HFFc6 (cell line): ENCODE measurements around the gene TIMM13. TPM values are rescaled to one million over a fixed set of nuclear protein-coding genes. Genes with fewer than 3 reads are reported as not detected.
A peak's percentile ranks its signal among the peaks of the same experiment; 100 is the strongest.

Experiments used
- DNase-seq: peaks from one replicate; pipeline ENCODE4 v3.0.0-alpha.2; 2018
- H3K27ac Mint-ChIP-seq: 2 replicates; pipeline ENCODE4 v1.8.0; 2020; ENCODE audit warnings: mild to moderate bottlenecking, mixed read lengths
- H3K27me3 Mint-ChIP-seq: 2 replicates; pipeline ENCODE4 v1.8.0; 2021; ENCODE audit warnings: mild to moderate bottlenecking, moderate library complexity, mixed read lengths; ENCODE audit not compliant: insufficient read depth
- H3K36me3 Mint-ChIP-seq: 2 replicates; pipeline ENCODE4 v1.8.0; 2021; ENCODE audit warnings: low read depth, mixed read lengths
- H3K4me1 Mint-ChIP-seq: 2 replicates; pipeline ENCODE4 v1.8.0; 2020; ENCODE audit warnings: low read depth, mixed read lengths
- H3K4me3 Mint-ChIP-seq: 2 replicates; pipeline ENCODE4 v1.8.0; 2020; ENCODE audit warnings: mild to moderate bottlenecking, moderate library complexity, mixed read lengths
- H3K9me3 Mint-ChIP-seq: 2 replicates; pipeline ENCODE4 v1.8.0; 2020; ENCODE audit warnings: mild to moderate bottlenecking, mixed read lengths
- CTCF ChIP-seq: fragments of 200-600 bp; sonication (generic); IDR thresholded peaks from 2 replicates; pipeline ENCODE4 v1.5.0; 2021; ENCODE audit warnings: antibody characterized with exemption, mild to moderate bottlenecking
- long read RNA-seq: library from polyadenylated mRNA; unstranded; transcript quantifications from one replicate; pipeline ENCODE4 v2.0.0, GENCODE V29; 2019
- total RNA-seq, 6 experiments: library from RNA; stranded (reverse); fragmentation: NEBNext Ultra II Directional; extraction: Animal tissue kit (Norgen Biotek cat#: 25700); gene quantifications; 2 replicates in 1 of 6; 3 replicates in 5 of 6; pipeline ENCODE4 v1.2.3, GENCODE V29; 2021

Gene TIMM13
- total RNA-seq, result 100 to 1,000 TPM in 3 of 6 experiments, 10 to 100 TPM in 3; 87.2 to 124 (median 98.8) TPM
- long read RNA-seq, transcript TIMM13-201 (3 exons, 1,973 nt), result major isoform, 149 of 153 reads
- long read RNA-seq, partial matches to known transcripts, result 2 of 153 reads
- long read RNA-seq, other reads (novel, unspliced or antisense), result 2 of 153 reads

- Mint-ChIP-seq H3K27me3 (peaks cover 2% of the 10 kb centered on the region), H3K36me3 (0 out of 2 replicates have a peak, but pooled peaks cover 4% of the 10 kb centered on the region), H3K4me1 (peaks cover 12% of the 10 kb centered on the region), H3K4me3 (peak within 1 kb of the TSS; percentile 93), H3K9me3 (no peaks in the 10 kb centered on the region), H3K27ac (peak within 1 kb of the TSS; percentile 98)
- DNase-seq, result peak; percentile 90
- TF ChIP-seq CTCF, result no peak
These were observed at the start of gene TIMM13 for GRCh38 chr19:2427429-2428320. Gene TIMM13, minus strand, starts transcription at chr19:2427586. Its CDS starts 53 bp downstream, at chr19:2427533.

- peak; percentile 16 for DNase-seq
- no peak for TF ChIP-seq CTCF
- Mint-ChIP-seq H3K4me1 (no peaks in the 10 kb centered on the region), H3K4me3 (peak overlapping the region; percentile 99), H3K27ac (peak overlapping the region; percentile 92), H3K27me3 (peaks cover 23% of the 10 kb centered on the region), H3K36me3 (peaks cover 23% of the 10 kb centered on the region), H3K9me3 (peaks cover 9% of the 10 kb centered on the region)
These were observed 49.2 kb upstream of the TIMM13 start for GRCh38 chr19:2476451-2477140.

GRCh38 chr19:2475702-2476450 is 48.5 kb upstream of the TIMM13 start, which contains the start of gene GADD45B:
Gene GADD45B, plus strand, starts transcription at chr19:2476127. Its CDS starts 232 bp downstream, at chr19:2476359.
- peak within 1 kb of the TSS; percentile 99 for H3K4me3 Mint-ChIP-seq

GRCh38 chr19:2475018-2475701 is 47.8 kb upstream of the TIMM13 start:
- peak; percentile 54 for DNase-seq
- H3K36me3 Mint-ChIP-seq, result peaks cover 23% of the 10 kb centered on the region
- H3K27me3 Mint-ChIP-seq, result peaks cover 23% of the 10 kb centered on the region
- H3K27ac Mint-ChIP-seq, result peak overlapping the region; percentile 90
- peak overlapping the region; percentile 99 for H3K4me3 Mint-ChIP-seq
- H3K9me3 Mint-ChIP-seq, result peaks cover 9% of the 10 kb centered on the region
- TF ChIP-seq CTCF, result no peak
- no peaks in the 10 kb centered on the region for H3K4me1 Mint-ChIP-seq

More at GRCh38 chr19:2475702-2476450, 48.5 kb upstream of the TIMM13 start, which contains the start of gene GADD45B:
- Mint-ChIP-seq H3K4me1 (no peaks in the 10 kb centered on the region), H3K36me3 (peaks cover 23% of the 10 kb centered on the region), H3K9me3 (peaks cover 9% of the 10 kb centered on the region), H3K27me3 (peaks cover 23% of the 10 kb centered on the region), H3K27ac (peak within 1 kb of the TSS; percentile 92)
- DNase-seq, result peak; percentile 98
- TF ChIP-seq CTCF, result no peak
